ENCODE measurements around the gene TLE2. TPM values are rescaled to one million over a fixed set of nuclear protein-coding genes. Genes with fewer than 3 reads are reported as not detected.

The TLE2 gene
- total and polyA plus RNA-seq, 9 of the 15 experiments (the other 6 are each of a cell fraction or from before 2014, with no cell fraction given): 0.35 to 13.1 (median 6.2) TPM

GRCh38 chr19:2949939-2950285 lies 79.2 kb downstream of the TLE2 start (continued):
- TF ChIP-seq GTF2F1 (IDR thresholded peaks at IDR 0.05; ENCODE audit: low read depth, low read length) (no peak), ATF3 (IDR thresholded peaks at IDR 0.05) (peak; percentile 62; the same call in 1 of the 2 replicates), ATF3 (CRISPR knock-in tag; conservative IDR thresholded peaks at IDR 0.05) (no peak), CC2D1A (IDR thresholded peaks at IDR 0.05) (peak; percentile 95), NR4A1 (CRISPR knock-in tag; IDR thresholded peaks at IDR 0.05) (no peak), NR4A1 (tag; IDR thresholded peaks at IDR 0.05) (peak; percentile 70; the same call in 1 of the 2 replicates), DNMT1 (IDR thresholded peaks at IDR 0.05) (no peak), PKNOX1 (IDR thresholded peaks at IDR 0.05) (peak; percentile 93), CCNT2 (IDR thresholded peaks at IDR 0.05; ENCODE audit: borderline replicate concordance, extremely low read depth, insufficient read length, low read depth, low read length) (peak; percentile 97), ZBTB12 (CRISPR knock-in tag; IDR thresholded peaks at IDR 0.05) (no peak), REST (IDR thresholded peaks at IDR 0.05; ENCODE audit: borderline replicate concordance) (peak; percentile 57), REST (CRISPR knock-in tag; IDR thresholded peaks at IDR 0.05; ENCODE audit: low read depth) (no peak)
